A204.1 (cell line): Measurements from ENCODE around the gene C5.
"Not testable (repeated sequence)": the region's sequence is repeated elsewhere in the genome, so short reads cannot be mapped to it uniquely, and the experiment has no call there.

Experiments used
- FAIRE-seq: peaks from 2 replicates; lab custom pipeline; 2012; peaks lifted over from hg19 to GRCh38; lab: Jason Lieb, UNC

C5 gene

DNA sequence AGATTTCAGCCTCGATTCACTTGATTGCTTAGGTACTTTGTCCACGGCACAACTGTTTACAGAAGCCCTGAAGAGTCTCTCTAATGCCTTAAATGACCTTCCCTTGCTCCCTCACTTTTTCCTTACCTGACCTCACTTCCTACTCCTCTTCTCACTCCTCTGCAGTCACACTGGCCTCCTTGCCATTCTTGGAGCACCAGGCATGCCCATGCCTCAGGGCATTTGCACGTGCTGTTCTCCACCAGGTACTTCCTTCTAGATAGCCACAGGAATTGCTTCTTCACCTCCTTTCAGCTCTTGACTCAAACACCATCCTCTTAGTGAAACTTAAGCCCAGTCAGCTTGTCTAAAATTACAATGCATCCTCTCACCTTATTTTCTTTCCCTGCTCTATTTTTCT is 71.1 kb downstream of the C5 start:
- FAIRE-seq = no peak

GRCh38 chr9:120977321-120977720 is 72.8 kb downstream of the C5 start:
- FAIRE-seq = no peak

DNA sequence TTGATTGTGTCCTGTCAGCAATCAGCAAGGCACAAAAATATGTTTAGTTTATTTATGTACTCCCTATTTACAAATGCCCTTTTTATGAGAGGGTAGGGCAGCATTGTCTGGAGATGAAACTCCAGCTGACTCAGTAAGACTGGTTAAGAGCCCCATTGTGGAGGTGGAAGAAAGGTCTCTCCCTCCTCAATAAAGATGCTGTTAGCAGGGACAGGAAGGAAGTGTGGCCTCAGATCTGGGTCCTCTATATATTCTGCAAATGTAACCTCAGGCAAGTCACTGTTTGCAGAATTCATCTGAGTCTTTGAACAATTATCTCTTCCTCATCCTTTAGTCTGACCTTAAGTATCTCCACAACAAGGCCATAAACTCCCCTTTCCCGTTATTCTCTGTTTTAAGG is 75.2 kb downstream of the C5 start:
- FAIRE-seq = no peak

GRCh38 chr9:120974181-120974580 is 75.9 kb downstream of the C5 start:
- FAIRE-seq = no peak

- no peak for FAIRE-seq
Observed at GRCh38 chr9:120971938-120972337, 78.1 kb downstream of the C5 start.

DNA sequence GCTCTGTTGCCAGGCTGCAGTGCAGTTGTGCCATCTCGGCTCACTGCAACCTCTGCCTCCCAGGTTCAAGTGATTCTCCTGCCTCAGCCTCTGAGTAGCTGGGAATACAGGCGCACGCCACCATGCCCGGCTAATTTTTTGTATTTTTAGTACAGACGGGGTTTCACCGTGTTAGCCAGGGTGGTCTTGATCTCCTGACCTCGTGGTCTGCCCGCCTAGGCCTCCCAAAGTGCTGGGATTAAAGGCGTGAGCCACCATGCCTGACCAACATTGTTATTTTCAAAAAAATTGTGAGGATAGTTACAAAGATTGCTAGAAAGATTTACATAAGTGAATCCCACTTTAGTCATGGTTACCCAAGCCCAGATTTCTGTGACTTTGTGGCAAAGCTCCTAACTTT is 78.6 kb downstream of the C5 start:
- not testable (repeated sequence) for FAIRE-seq

DNA sequence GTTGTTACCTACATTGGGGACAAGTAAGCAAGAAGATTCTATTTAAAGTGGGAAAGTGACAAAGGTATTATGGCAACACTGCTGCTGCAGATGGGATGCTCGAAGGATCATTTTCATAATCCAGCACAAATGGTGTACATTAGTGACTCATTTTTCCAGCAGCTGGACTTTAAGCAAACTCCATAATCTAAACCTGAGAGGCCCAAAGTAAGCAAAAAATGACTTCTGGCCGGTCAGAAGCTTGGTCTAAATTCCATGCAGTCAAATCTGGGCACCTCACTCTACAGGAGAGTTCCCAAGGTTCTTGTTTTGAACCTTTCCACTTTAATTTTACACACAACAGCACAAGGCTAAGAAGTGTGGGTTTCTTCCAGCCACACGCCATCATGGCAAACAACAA is 79.8 kb downstream of the C5 start:
- no peak for FAIRE-seq

DNA sequence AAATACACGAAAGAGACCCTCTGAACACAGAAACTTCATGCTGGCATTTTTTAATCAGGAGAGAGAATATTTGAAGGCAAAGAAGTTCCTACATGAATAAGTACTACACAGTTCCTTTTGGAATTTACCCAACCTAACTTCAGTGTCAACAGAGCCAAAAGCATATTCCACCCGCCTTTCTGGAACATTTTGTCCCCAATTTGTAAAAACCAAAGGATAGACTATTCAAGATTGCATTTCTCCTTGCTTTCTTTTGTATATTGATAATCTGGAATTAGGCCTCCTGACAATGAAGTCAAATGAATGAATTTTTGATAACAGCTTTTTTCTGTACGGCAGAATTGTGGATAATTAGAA is 84.1 kb downstream of the C5 start:
- FAIRE-seq = no peak

GRCh38 chr9:120965344-120966012 is 84.6 kb downstream of the C5 start:
- no peak for FAIRE-seq

GRCh38 chr9:120961936-120962335 is 88.1 kb downstream of the C5 start:
- FAIRE-seq = no peak

- no peak for FAIRE-seq
Observed at GRCh38 chr9:120960001-120960400, 90.1 kb downstream of the C5 start.

DNA sequence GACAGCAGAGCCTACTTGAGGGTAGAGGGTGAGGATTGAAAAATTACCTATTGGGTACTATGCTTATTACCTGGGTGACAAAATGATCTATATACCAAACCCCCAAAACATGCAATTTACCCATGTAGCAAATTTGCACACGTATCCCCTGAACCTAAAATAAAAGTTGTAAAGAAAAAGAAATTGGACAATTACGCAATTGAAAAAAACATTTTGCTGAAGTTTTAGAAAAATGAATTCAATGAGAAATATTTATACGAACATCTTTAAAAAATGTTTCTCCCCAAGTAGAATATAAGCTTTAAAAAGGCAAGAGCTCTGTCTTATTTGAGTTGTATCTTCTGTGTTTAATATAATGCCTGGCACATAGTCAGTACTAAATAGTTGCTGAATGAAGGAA is 93.2 kb downstream of the C5 start:
- no peak for FAIRE-seq

DNA sequence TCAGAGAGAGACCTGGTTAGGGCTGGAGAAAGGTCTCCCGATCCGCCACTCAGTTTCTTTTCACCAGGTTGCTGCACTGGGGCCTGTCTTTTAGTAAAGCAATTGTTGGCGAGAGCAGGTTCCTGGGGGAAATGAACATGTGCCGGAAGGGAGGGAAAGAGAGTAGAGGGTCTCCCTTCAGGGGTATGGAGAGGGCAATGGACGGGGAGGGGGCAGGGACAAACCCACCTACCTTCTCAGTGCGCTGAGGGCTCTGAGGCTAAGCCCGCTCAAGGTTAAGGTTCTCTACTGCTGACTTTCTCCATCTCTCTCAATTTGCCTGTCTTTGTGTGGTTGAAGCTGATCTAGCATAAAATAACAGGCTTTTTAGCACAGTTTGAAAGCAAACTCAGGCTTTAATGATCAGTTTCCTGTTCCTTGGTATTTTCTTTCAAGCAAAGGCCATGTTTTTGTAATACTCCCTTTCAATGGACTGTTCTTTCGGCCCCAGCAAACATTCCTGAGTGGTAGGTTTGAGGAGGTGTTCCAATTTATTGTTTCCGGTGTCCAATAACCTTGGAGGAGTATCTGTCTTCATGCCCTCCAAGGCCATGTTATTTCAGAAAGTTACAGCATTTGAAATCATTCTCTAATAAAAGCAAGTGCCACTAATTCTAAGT is 98.0 kb downstream of the C5 start:
- no peak for FAIRE-seq

- FAIRE-seq = no peak
Observed at GRCh38 chr9:120950421-120951388, 99.4 kb downstream of the C5 start.

GRCh38 chr9:120949290-120949689 is 100.8 kb downstream of the C5 start:
- FAIRE-seq = no peak

- no peak for FAIRE-seq
Observed at GRCh38 chr9:120948824-120949223, 101.3 kb downstream of the C5 start.

DNA sequence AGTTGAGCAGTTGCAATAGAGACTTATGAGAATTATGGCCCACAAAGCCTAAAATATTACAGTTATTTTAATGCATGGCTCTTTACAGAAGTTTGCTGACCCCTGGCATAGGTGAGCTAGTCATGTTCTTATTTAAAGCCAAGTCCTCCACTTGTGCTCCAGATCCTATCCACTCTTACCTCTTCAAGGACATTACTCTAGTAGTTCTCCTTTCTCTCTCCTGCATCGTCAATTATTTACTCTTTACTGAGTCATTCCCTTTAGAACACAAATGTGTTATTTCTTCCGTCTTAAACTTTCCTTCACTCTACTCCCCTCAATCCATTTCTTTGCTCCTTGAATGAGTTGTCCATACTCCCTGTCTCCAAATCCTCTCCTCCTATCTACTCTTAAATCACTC is 102.9 kb downstream of the C5 start:
- no peak for FAIRE-seq

DNA sequence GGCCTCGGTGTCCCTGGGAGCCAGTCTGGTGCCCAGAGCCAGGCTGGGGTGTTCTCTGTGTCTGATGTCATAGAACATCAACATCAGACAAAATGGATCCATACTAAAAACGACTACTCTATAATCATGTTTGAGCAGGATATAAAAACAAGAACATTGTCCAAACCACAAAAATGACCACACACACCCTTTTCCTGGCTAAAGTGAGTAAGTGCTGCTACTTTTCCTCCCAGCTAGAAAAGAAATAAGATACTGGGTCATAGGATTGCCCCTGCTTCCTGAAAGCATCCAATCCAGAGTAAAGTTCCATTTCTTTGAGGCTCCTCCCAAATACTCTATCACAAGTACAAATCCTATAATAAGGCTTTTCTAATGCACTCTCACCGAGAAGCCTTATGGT is 103.8 kb downstream of the C5 start:
- no peak for FAIRE-seq

DNA sequence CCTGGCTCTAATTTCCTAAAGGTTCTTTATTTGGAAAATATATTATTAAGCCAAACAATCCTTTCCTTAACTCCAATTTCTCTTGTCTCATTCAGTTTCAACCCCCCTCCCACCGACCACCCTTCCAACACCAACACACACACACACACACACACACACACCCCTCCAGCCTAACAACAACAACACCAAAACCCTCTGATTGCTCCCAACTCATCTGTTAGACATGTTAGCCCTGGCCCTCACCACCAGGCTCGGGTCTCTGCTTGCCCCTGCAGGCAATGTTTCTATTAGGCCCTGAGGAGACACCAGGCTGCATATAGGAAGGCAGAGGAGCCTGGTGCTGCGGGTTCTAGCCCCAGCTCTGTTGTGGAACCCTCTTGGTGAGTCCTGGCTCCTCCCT is 105.1 kb downstream of the C5 start:
- FAIRE-seq = no peak

DNA sequence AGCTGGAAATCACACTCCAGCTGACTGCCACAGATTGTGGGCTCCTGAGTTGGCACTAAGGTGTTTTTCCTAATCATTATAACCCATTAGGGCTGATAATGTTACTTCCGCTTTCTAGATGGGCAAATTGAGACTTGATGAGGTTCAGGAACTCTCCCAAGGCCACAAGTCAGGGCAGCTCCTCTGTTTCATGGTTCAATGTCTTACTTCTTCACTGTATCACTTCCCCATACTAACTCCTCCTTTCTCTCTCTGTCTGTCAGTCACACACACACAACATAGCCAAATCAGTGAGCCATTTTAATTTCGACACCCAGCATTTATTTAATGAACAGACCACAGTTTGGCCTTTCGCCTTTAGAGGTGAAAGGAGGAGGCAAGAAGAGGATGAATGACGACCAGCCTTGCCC is 105.6 kb downstream of the C5 start:
- FAIRE-seq = no peak

- FAIRE-seq = no peak
Observed at GRCh38 chr9:120942186-120943001, 107.7 kb downstream of the C5 start.

DNA sequence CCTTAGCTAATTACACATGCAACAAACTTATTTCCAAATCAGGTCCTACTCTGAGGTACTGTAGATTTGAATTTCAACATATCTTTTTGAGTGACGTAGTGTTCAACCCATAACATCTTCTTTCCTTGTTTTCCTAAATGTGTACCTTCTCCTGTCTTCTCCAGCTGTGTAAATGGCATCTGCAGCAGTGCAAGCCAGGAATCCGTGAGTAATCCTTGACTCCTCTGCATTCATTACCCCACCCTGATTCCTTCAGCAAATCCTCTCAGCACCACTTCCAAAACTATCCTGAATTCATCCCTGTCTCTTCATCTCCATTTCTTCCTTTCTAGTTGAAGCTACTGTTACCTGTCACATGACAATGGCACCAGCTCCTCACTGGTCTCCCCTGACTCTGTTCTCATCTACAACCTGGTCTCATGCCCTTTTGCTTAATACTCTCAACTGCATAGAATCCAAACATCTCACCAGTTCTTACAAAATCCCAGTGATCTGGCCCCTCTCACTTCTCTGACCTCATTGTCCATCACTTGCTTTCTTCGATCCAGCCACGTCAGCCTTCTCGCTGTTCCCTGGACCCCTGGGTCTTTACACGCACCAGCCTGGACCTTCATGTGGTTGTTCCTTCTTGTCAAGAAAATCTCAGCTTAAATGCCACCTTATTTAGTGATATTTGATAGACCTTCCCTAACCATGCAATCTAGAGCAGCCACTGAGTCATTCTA is 108.9 kb downstream of the C5 start:
- FAIRE-seq = no peak
